GM21576 (cell line): ENCODE data around the gene PTPRCAP.
"Not testable (repeated sequence)": the region's sequence is repeated elsewhere in the genome, so short reads cannot be mapped to it uniquely, and the experiment has no call there.

ENCODE experiments used
- ATAC-seq: cut with Tn5 transposase; IDR thresholded peaks from one replicate; pipeline ENCODE4 v1.9.1; 2021; ENCODE audit warnings: mild to moderate bottlenecking, moderate library complexity; ENCODE audit not compliant: unreplicated experiment

The PTPRCAP gene

GRCh38 chr11:67437082-67437808, at the start of gene PTPRCAP:
Gene PTPRCAP (minus strand): TSS chr11:67437682. CDS start chr11:67437619, 63 bp downstream.
- no peak for ATAC-seq

DNA sequence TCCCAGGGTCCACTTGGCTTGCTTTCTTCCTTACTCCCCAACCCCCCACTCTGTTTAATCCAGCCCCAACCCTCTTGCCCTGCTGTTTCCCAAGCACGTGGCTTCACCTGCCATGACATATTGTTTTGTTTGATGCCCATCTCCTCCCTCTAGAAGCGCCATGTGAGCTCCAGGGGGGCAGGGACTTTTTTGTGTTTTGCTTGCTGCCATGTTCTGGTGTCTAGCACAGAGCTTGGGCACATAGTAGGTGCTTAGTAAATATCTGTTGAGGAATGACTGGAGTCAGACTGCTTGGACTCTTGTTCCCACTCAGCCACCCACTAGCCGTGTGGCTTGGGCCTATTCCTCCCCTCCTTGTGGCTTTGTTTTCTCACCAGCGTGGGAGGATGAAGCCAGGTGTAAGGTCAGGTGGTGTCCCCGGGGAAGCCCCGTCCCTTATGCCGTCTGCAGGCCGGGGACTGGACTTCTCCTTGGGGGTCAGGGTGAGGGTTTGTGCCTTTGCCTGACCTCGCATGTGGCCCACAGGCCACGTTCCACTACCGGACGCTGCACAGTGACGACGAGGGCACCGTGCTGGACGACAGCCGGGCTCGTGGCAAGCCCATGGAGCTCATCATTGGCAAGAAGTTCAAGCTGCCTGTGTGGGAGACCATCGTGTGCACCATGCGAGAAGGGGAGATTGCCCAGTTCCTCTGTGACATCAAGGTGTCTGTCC, 49.2 kb upstream of the PTPRCAP start:
- ATAC-seq, result peak; percentile 23

DNA sequence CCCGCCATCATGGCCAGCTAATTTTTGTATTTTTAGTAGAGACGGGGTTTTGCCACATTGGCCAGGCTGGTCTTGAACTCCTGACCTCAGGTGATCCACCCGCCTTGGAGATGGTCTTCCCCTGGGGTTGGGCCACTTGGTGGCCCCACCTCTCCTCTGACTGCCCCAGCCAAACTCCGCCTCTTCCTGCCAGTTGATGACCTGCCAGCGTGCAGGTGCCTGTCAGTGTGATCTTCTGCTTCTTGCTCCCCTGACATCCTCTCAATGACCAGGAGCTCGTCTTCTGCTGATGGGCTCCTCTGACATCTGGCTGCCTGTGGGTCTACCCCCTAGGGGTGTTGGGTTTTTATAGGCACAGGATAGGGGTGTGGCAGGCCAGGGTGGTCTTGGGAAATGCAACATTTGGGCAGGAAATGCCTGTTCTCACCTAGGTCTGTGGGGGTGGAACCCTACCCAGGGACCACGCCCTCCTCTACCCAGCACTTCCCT, 48.4 kb upstream of the PTPRCAP start:
- ATAC-seq, result not testable (repeated sequence)

- ATAC-seq, result no peak
These were observed 47.4 kb upstream of the PTPRCAP start for GRCh38 chr11:67484847-67485311.

GRCh38 chr11:67483831-67484665, 46.6 kb upstream of the PTPRCAP start:
- ATAC-seq, result no peak

GRCh38 chr11:67482827-67483798, 45.6 kb upstream of the PTPRCAP start, which contains the start of gene AIP:
Gene AIP (plus strand): TSS chr11:67483026. CDS start chr11:67483159, 133 bp downstream.
- peak; percentile 57 for ATAC-seq

DNA sequence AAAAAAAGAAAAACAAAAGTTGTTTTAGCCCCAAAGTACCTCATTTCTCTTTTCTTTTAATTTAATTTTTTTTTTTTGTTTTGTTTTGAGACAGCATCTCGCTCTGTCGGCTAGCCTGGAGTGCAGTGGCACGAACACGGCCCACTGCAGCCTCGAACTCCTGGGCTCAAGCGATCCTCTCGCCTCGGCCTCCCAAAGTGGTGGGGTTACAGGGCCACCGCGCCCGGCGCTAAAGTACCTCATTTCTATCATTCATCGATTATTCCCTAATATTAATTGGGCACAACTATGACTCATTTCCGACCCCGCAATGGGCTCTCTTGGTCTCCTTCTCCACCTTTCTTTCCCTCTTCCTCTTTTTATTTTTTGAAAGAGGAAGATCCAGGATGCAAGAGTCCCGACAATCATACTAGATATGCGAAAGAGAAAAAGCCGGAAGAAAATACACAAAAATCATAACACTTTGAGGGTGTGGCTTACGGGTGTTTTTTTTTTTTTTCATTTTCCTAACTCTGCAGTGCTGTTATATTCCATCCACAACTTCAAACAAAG, 44.9 kb upstream of the PTPRCAP start:
- no peak for ATAC-seq

GRCh38 chr11:67477344-67478050, 40.0 kb upstream of the PTPRCAP start:
- ATAC-seq, result not testable (repeated sequence)

DNA sequence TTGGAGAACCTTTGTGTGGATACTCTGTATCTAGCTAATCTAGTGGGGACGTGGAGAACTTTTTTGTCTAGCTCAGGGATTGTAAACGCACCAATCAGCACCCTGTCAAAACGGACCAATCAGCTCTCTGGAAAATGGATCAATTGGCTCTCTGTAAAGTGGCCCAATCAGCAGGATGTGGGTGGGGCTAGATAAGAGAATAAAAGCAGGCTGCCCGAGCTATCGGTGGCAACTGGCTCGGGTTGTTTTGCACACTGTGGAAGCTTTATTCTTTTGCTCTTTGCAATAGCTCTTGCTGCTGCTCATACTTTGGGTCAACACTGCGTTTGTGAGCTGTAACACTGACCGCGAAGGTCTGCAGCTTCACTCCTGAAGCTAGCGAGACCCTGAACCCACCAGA, 39.2 kb upstream of the PTPRCAP start:
- ATAC-seq, result not testable (repeated sequence)

GRCh38 chr11:67472882-67473281, 35.4 kb upstream of the PTPRCAP start:
- no peak for ATAC-seq

DNA sequence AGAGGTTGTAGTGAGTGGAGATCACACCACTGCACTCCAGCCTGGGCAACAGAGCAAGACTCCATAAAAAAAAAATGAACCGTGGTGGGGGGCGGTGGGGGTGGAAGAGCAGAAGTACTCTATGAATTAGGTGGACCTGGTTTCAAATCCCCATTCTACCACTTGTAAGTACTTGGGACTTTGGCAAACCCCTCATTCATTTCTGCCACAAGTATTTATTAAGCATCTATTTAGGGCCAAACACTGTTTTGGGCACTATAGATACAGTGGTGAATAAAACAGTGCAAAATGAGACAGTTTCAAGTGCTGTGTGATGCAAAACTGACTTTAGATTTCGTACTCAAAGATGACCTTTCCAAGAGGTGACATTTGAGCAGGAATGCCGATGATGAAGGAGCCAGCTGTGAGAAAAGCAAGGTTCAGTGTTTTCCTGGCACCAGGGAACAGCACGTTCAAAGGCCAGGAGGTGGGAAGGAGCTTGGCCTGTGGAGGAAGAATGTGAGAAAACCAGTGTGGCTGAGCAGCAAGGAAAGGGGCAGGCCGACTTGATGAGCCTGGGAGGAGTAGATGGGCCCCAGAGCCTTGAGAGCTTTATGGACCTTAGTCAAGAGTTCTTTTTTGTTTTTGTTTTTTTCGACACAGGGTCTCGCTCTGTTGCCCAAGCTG, 33.0 kb upstream of the PTPRCAP start:
- ATAC-seq, result no peak

DNA sequence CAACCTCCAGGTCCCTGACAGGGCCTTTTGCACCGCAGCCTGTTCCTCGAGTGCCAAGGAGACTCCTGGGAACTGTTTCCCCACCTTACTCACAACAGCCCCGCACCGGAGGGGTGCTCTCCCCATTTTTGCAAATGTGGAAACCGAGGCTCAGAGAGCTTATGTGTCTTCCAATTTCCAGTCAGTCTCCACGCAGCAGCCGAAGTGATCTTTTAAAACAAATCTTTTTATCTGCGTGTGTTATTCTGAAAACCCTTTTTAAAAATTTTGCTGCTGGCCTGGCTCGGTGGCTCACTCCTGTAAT, 32.0 kb upstream of the PTPRCAP start:
- no peak for ATAC-seq

- ATAC-seq, result peak; percentile 58
These were observed 31.5 kb upstream of the PTPRCAP start, which contains the start of gene TMEM134 for GRCh38 chr11:67468759-67469507. Gene TMEM134 (minus strand): TSS chr11:67469251. CDS start chr11:67469192, 59 bp downstream.

DNA sequence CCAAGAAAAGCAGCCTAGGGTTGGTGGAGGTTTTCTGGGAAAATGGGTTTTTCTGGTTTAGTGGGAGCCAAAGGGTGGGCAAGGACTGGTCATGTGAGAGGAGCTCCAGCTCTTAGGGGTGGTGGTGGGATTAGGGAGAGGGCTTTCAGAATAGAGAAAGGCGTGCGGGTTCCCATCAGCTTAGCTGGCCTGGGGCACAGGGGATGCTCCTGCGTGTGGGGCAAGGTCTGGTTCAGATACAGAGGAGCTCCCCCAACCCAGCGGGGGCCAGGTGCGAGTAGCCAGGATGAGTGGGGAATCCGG, 30.9 kb upstream of the PTPRCAP start:
- ATAC-seq, result no peak

DNA sequence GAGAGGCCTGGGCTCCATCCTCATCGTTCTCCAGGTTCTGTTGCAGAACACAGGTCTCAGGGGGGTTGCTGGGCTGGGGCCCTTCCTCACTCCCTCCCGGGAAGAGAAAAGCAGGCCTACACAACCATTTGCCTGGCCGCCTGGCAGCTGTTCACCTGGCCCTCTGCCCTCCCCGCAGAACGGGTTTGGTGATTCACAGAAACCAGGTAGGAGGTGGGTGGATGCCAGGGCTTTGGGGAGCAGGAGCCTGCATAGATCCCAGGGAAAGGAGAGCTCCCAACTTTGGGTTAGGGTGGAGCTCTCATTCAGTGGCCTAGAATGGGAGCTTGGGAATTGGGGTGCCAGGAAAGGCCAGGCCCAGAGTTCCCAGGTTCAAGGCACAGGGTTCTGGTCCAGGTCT, 30.6 kb upstream of the PTPRCAP start:
- ATAC-seq, result no peak

DNA sequence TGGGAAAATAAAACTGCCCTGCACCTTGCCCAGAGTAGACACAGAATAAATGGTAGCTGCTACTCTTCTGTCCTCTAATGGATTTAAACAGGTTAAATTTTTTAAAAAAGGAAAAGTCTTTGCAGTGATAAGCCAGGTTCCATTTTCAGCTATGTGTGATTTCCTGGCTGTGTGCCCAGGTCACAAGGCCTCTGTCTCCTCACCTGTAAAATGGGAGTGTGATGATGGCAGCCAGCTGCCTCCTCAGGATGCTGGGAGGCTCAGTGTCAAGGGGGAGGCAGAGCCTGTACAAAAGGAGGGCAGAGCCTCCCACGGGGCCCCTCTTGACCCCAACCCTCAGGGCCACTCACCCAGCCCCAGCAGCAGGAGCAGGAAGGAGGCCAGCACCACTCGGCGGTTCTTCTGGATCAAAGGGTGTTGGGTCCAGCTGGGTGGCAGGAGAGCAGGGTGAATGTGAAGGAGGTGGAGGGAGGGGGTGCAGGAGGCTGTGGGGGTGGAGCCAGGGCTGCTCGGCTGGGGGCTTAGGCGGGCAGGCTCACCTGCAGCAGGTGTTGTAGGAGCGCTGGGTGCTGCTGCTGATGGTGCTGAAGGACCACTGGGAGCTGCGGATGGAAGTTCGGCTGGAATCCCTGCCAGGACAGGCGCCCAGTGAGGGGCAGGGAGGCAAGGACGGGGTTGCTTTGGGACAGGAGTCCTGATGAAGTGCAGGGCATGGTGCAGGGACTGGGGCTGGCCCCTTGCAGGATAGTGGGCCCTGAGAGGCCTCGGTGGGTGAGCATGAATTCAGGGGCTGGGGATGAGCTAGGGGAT, 29.7 kb upstream of the PTPRCAP start:
- no peak for ATAC-seq

- no peak for ATAC-seq
These were observed 28.9 kb upstream of the PTPRCAP start for GRCh38 chr11:67466367-67466766.
